ENCODE data around the gene SLC26A3.

SLC26A3 gene

DNA sequence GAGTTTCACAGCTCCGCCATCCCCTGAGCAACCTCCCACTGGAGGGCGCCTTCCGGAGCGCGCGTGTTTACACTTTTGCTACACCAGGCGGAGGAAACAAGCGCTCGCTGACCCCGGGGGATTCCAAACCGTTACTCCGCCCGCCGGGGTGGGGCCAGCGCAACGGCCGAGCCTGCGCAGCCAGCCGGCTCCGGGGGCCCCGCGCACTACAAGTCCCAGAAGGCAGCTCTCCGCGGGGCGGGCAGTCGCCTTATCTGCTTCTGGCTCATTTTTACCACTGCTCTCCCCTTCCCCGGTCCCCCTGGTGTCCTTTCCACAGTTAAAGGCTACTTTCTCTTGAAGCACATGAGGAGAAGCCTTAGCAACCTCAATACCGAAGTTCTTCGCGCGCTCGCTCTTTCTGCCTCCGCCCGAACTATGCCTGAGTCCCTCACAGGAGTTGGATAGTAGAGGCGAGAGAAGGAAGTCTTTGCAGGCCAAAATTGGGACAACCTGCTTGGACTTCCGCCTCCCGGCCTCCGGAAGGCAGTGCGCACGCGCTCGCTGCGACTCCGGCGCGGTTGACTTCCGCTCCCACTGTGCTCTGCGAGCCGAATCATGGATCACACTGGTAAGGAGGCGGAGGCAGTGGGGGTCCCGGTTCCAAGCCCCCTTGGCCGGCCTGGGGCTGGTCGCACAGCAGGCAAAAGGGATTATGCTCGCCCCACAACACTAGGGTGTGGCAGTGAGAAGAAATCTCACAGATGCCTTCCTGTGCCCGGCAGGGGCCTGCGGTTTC is 59.3 kb downstream of the SLC26A3 start, which contains the start of gene CBLL1:
TSS of gene CBLL1 (plus strand) at position 576 of the 778 bp plus-strand sequence. CDS start at position 598, 22 bp downstream.
- peak; percentile 95 for DNase-seq

DNA sequence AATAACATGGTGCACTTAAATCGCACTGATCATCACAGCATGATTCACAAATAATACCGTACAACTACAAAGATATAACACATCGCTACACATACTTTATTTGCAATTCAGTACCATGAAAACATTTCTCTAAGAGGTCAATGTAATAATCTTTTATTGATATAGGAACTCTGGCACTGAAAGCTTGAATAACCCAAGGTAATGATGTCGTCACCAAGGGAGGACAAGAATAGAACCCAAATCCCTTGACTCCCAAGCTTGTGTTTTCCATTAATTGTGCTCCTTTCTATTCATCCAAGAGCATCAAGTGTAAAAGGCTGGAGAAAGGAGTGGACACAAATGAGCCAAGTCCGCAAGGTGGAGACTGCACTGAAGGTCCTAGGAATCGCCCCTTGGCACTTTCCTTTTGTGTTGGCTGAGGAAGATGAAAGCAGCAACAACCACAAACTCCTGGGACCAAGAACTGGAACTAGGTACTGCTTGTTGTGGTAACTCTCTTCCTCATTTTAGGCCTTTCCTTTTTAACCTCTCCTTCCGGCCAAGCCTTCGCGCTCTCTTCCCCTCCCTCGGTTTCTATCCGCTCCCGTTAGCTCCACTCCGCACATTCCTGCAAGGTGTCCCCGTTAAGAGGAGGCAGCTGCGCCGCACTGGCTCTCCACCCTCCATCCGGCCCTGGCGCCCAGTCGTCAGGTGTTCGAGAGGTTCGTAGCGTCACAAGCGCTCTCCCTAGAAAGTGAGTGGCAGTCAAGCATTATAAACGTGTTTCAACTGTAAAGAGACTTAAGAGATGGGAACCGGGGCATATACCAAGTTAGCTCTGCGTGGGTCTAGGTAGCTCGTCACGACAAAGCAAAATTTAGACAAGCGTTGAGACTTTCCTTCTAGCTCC is 60.1 kb downstream of the SLC26A3 start:
- no peak for DNase-seq

DNA sequence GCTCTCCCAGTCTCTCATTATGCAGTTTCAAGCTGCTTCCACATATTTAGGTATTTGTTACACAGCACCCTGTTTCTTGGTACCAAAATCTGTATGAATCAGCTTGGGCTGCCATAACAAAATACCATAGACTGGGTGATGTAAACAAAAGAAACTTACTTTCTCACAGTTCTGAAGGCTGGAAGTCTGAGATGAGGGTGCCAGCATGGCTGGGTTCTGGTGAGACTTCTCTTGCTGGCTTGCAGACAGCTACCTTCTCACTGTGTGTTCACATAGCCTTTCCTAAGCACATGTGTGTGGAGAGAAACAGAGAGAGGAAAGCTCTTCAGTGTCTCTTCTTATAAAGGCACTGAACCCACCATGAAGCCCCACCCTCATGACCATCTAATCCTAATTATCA is 74.7 kb downstream of the SLC26A3 start:
- DNase-seq = no peak

GRCh38 chr7:107726356-107727130 is 76.5 kb downstream of the SLC26A3 start:
- DNase-seq = no peak

DNA sequence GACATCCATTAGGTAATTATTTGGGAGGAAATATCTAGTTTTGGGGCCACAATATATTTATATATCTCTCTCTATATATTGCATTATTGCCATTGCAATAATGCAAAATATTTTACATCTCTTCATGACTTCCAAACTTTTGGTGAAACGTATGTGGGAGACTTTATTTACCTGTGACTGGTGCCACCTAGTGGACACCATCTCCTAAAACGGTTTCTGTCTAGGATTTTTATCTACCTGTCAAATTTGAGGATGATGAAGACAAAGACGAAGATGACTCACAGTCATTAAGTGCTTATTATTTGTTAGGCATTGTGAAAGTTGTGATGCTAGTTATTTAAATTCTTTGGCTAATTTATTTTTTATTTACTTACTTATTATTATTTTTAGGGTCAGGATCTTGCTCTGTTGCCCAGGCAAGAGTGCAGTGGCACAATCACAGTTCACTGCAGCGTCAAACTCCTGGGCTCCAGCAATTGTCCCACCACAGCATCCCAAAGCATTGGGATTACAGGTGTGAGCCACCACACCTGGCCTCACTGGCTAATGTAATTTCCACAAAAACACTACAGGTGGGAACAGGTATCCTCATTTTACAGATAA is 77.8 kb downstream of the SLC26A3 start:
- peak; percentile 39 for DNase-seq

- DNase-seq = no peak
These were observed 79.8 kb downstream of the SLC26A3 start for GRCh38 chr7:107723255-107723654.

DNA sequence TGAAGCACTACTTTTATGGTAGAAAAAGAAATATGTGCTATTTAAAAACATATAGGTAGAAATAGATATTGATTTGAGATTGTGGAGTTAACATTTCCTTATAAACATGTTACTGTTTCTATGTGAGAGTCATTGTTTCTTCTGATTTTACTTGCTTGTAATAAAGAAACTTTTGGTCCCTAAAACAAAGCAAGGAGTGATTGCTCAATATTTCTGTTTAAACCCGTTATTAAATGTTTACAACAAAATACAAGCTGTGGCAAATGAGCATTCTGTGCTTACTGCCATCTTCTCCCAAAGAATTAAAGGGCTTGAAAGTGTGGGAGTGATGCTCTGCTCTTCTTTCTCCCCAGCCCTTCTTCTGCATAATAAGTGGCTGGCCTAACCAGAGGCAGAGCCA is 81.7 kb downstream of the SLC26A3 start:
- DNase-seq = no peak

GRCh38 chr7:107718456-107719193 is 84.4 kb downstream of the SLC26A3 start:
- DNase-seq = no peak

GRCh38 chr7:107715531-107715930 is 87.5 kb downstream of the SLC26A3 start:
- no peak for DNase-seq
